NK-92 (cell line): ENCODE data around the gene RPL27.

Source experiments
- DNase-seq: peaks from one replicate; lab custom pipeline; 2025; ENCODE audit not compliant: unreplicated experiment; lab: John Stamatoyannopoulos, UW

The RPL27 gene

GRCh38 chr17:43051969-43052368 lies 53.8 kb downstream of the RPL27 start:
- no peak for DNase-seq
